ENCODE data around the gene METTL16.

The METTL16 gene

GRCh38 chr17:2396568-2397246 is 115.0 kb downstream of the METTL16 start:
- H3K9me3 ChIP-seq (ENCODE audit: control insufficient read depth, low read length), result no peaks in the 10 kb centered on the region
- no peaks in the 10 kb centered on the region for H3K36me3 ChIP-seq (ENCODE audit: control insufficient read depth, insufficient read depth, low read length)
- H3K9ac ChIP-seq (ENCODE audit: low read length), result peak overlapping the region; percentile 67
- H3K27me3 ChIP-seq (ENCODE audit: control insufficient read depth, insufficient read depth, low read length), result no peaks in the 10 kb centered on the region
- H3K4me1 ChIP-seq (ENCODE audit: control insufficient read depth, insufficient read depth, low read length), result peaks cover 58% of the 10 kb centered on the region
- H3K4me3 ChIP-seq (ENCODE audit: low read length), result peak overlapping the region; percentile 28

- Histone ChIP-seq H3K9ac (ENCODE audit: low read length) (peak overlapping the region; percentile 67), H3K36me3 (ENCODE audit: control insufficient read depth, insufficient read depth, low read length) (no peaks in the 10 kb centered on the region), H3K27me3 (ENCODE audit: control insufficient read depth, insufficient read depth, low read length) (no peaks in the 10 kb centered on the region), H3K4me3 (ENCODE audit: low read length) (peak overlapping the region; percentile 28), H3K4me1 (ENCODE audit: control insufficient read depth, insufficient read depth, low read length) (peaks cover 63% of the 10 kb centered on the region), H3K9me3 (ENCODE audit: control insufficient read depth, low read length) (no peaks in the 10 kb centered on the region)
Observed at GRCh38 chr17:2396192-2396567, 115.5 kb downstream of the METTL16 start.

GRCh38 chr17:2395258-2396181 is 116.2 kb downstream of the METTL16 start:
- H3K9ac ChIP-seq (ENCODE audit: low read length), result peak overlapping the region; percentile 67
- no peaks in the 10 kb centered on the region for H3K36me3 ChIP-seq (ENCODE audit: control insufficient read depth, insufficient read depth, low read length)
- H3K27me3 ChIP-seq (ENCODE audit: control insufficient read depth, insufficient read depth, low read length), result no peaks in the 10 kb centered on the region
- H3K4me1 ChIP-seq (ENCODE audit: control insufficient read depth, insufficient read depth, low read length), result peaks cover 69% of the 10 kb centered on the region
- no peaks in the 10 kb centered on the region for H3K9me3 ChIP-seq (ENCODE audit: control insufficient read depth, low read length)
- peak overlapping the region; percentile 28 for H3K4me3 ChIP-seq (ENCODE audit: low read length)

GRCh38 chr17:2394775-2395201 is 116.9 kb downstream of the METTL16 start:
- peaks cover 73% of the 10 kb centered on the region for H3K4me1 ChIP-seq (ENCODE audit: control insufficient read depth, insufficient read depth, low read length)
- H3K9me3 ChIP-seq (ENCODE audit: control insufficient read depth, low read length), result no peaks in the 10 kb centered on the region
- no peak overlapping the region for H3K4me3 ChIP-seq (ENCODE audit: low read length)
- no peaks in the 10 kb centered on the region for H3K36me3 ChIP-seq (ENCODE audit: control insufficient read depth, insufficient read depth, low read length)
- no peaks in the 10 kb centered on the region for H3K27me3 ChIP-seq (ENCODE audit: control insufficient read depth, insufficient read depth, low read length)
- no peak overlapping the region for H3K9ac ChIP-seq (ENCODE audit: low read length)

GRCh38 chr17:2393954-2394749 is 117.5 kb downstream of the METTL16 start:
- Histone ChIP-seq H3K27me3 (ENCODE audit: control insufficient read depth, insufficient read depth, low read length) (no peaks in the 10 kb centered on the region), H3K4me3 (ENCODE audit: low read length) (no peak overlapping the region), H3K4me1 (ENCODE audit: control insufficient read depth, insufficient read depth, low read length) (peaks cover 71% of the 10 kb centered on the region), H3K9ac (ENCODE audit: low read length) (peak overlapping the region; percentile 34), H3K36me3 (ENCODE audit: control insufficient read depth, insufficient read depth, low read length) (no peaks in the 10 kb centered on the region), H3K9me3 (ENCODE audit: control insufficient read depth, low read length) (no peaks in the 10 kb centered on the region)

GRCh38 chr17:2393174-2393953 is 118.3 kb downstream of the METTL16 start:
- H3K9me3 ChIP-seq (ENCODE audit: control insufficient read depth, low read length), result no peaks in the 10 kb centered on the region
- H3K4me3 ChIP-seq (ENCODE audit: low read length), result peak overlapping the region; percentile 74
- H3K36me3 ChIP-seq (ENCODE audit: control insufficient read depth, insufficient read depth, low read length), result no peaks in the 10 kb centered on the region
- no peaks in the 10 kb centered on the region for H3K27me3 ChIP-seq (ENCODE audit: control insufficient read depth, insufficient read depth, low read length)
- peaks cover 64% of the 10 kb centered on the region for H3K4me1 ChIP-seq (ENCODE audit: control insufficient read depth, insufficient read depth, low read length)
- peak overlapping the region; percentile 89 for H3K9ac ChIP-seq (ENCODE audit: low read length)

- no peaks in the 10 kb centered on the region for H3K27me3 ChIP-seq (ENCODE audit: control insufficient read depth, insufficient read depth, low read length)
- no peaks in the 10 kb centered on the region for H3K36me3 ChIP-seq (ENCODE audit: control insufficient read depth, insufficient read depth, low read length)
- H3K4me1 ChIP-seq (ENCODE audit: control insufficient read depth, insufficient read depth, low read length), result peaks cover 56% of the 10 kb centered on the region
- H3K9ac ChIP-seq (ENCODE audit: low read length), result peak overlapping the region; percentile 89
- peak overlapping the region; percentile 74 for H3K4me3 ChIP-seq (ENCODE audit: low read length)
- no peaks in the 10 kb centered on the region for H3K9me3 ChIP-seq (ENCODE audit: control insufficient read depth, low read length)
Observed at GRCh38 chr17:2392252-2393173, 119.2 kb downstream of the METTL16 start.

- Histone ChIP-seq H3K9ac (ENCODE audit: low read length) (peak overlapping the region; percentile 2), H3K9me3 (ENCODE audit: control insufficient read depth, low read length) (no peaks in the 10 kb centered on the region), H3K4me3 (ENCODE audit: low read length) (no peak overlapping the region), H3K4me1 (ENCODE audit: control insufficient read depth, insufficient read depth, low read length) (peaks cover 48% of the 10 kb centered on the region), H3K27me3 (ENCODE audit: control insufficient read depth, insufficient read depth, low read length) (no peaks in the 10 kb centered on the region), H3K36me3 (ENCODE audit: control insufficient read depth, insufficient read depth, low read length) (no peaks in the 10 kb centered on the region)
Observed at GRCh38 chr17:2391597-2392251, 120.0 kb downstream of the METTL16 start.

- peak overlapping the region; percentile 17 for H3K9ac ChIP-seq (ENCODE audit: low read length)
- peaks cover 44% of the 10 kb centered on the region for H3K4me1 ChIP-seq (ENCODE audit: control insufficient read depth, insufficient read depth, low read length)
- H3K4me3 ChIP-seq (ENCODE audit: low read length), result no peak overlapping the region
Observed at GRCh38 chr17:2390199-2390836, 121.4 kb downstream of the METTL16 start.

GRCh38 chr17:2388683-2389055 is 123.0 kb downstream of the METTL16 start:
- H3K36me3 ChIP-seq (ENCODE audit: control insufficient read depth, insufficient read depth, low read length), result no peaks in the 10 kb centered on the region

More at GRCh38 chr17:2390199-2390836, 121.4 kb downstream of the METTL16 start:
- Histone ChIP-seq H3K36me3 (ENCODE audit: control insufficient read depth, insufficient read depth, low read length) (no peaks in the 10 kb centered on the region), H3K9me3 (ENCODE audit: control insufficient read depth, low read length) (no peaks in the 10 kb centered on the region), H3K27me3 (ENCODE audit: control insufficient read depth, insufficient read depth, low read length) (no peaks in the 10 kb centered on the region)

More at GRCh38 chr17:2388683-2389055, 123.0 kb downstream of the METTL16 start:
- H3K9me3 ChIP-seq (ENCODE audit: control insufficient read depth, low read length), result no peaks in the 10 kb centered on the region
- no peak overlapping the region for H3K9ac ChIP-seq (ENCODE audit: low read length)
- peaks cover 32% of the 10 kb centered on the region for H3K4me1 ChIP-seq (ENCODE audit: control insufficient read depth, insufficient read depth, low read length)
- H3K4me3 ChIP-seq (ENCODE audit: low read length), result no peak overlapping the region
- H3K27me3 ChIP-seq (ENCODE audit: control insufficient read depth, insufficient read depth, low read length), result no peaks in the 10 kb centered on the region
